HepG2 (cell line): ENCODE data around the gene LOC128125822.
A peak's percentile ranks its signal among the peaks of the same experiment; 100 is the strongest.

Source experiments
- CSRNP1 ChIP-seq: sonication (generic); formaldehyde crosslinking; IDR thresholded peaks from 2 replicates; pipeline ENCODE4 v1.8.1; 2023; ENCODE audit warnings: mild to moderate bottlenecking, missing genetic modification reagents
- CTCF ChIP-seq: sonication (generic); formaldehyde crosslinking; IDR thresholded peaks from 2 replicates; pipeline ENCODE4 v1.5.0; 2020; ENCODE audit warnings: mild to moderate bottlenecking, missing genetic modification reagents, moderate library complexity
- NFYB ChIP-seq: sonication (generic); formaldehyde crosslinking; IDR thresholded peaks from 2 replicates; pipeline ENCODE4 v1.4.0; 2020; ENCODE audit warnings: missing genetic modification reagents
- SRSF1 ChIP-seq: fragments of 200-400 bp; formaldehyde crosslinking; optimal IDR thresholded peaks from 2 replicates; pipeline ENCODE3; 2017; ENCODE audit warnings: mild to moderate bottlenecking, low read depth, low read length, moderate library complexity
- SRY ChIP-seq: sonication (generic); formaldehyde crosslinking; IDR thresholded peaks from 2 replicates; pipeline ENCODE4 v1.8.0; 2022; ENCODE audit warnings: mild to moderate bottlenecking, missing genetic modification reagents
- ZBED4 ChIP-seq: sonication (generic); formaldehyde crosslinking; IDR thresholded peaks from 2 replicates; pipeline ENCODE4 v1.4.0; 2020; ENCODE audit warnings: missing genetic modification reagents, borderline replicate concordance
- ZBTB46 ChIP-seq: sonication (generic); formaldehyde crosslinking; IDR thresholded peaks from 2 replicates; pipeline ENCODE4 v1.4.0; 2020; ENCODE audit warnings: mild to moderate bottlenecking, missing genetic modification reagents, borderline replicate concordance
- ZMAT5 ChIP-seq: sonication (generic); formaldehyde crosslinking; IDR thresholded peaks from 2 replicates; pipeline ENCODE4 v1.5.0; 2020; ENCODE audit warnings: mild to moderate bottlenecking, low read depth, missing genetic modification reagents, borderline replicate concordance
- ZNF564 ChIP-seq: sonication (generic); formaldehyde crosslinking; IDR thresholded peaks from 2 replicates; pipeline ENCODE4 v1.8.1; 2023; ENCODE audit warnings: mild to moderate bottlenecking, missing genetic modification reagents
- ZNF773 ChIP-seq: sonication (generic); formaldehyde crosslinking; IDR thresholded peaks from 2 replicates; pipeline ENCODE4 v1.4.0; 2020; ENCODE audit warnings: missing genetic modification reagents, borderline replicate concordance
- TF ChIP-seq, protein P1 (sequence below): sonication (generic); formaldehyde crosslinking; IDR thresholded peaks from 2 replicates; pipeline ENCODE4 v1.8.0; 2022; ENCODE audit warnings: mild to moderate bottlenecking, missing genetic modification reagents
- TF ChIP-seq, protein P2 (sequence below): sonication (generic); formaldehyde crosslinking; IDR thresholded peaks from 2 replicates; pipeline ENCODE4 v1.8.1; 2023; ENCODE audit warnings: missing genetic modification reagents, mild to moderate bottlenecking, borderline replicate concordance

LOC128125822 gene

GRCh38 chr6:63598049-63599036 lies 26.1 kb downstream of the LOC128125822 start (continued):
- TF ChIP-seq, protein P1, sequence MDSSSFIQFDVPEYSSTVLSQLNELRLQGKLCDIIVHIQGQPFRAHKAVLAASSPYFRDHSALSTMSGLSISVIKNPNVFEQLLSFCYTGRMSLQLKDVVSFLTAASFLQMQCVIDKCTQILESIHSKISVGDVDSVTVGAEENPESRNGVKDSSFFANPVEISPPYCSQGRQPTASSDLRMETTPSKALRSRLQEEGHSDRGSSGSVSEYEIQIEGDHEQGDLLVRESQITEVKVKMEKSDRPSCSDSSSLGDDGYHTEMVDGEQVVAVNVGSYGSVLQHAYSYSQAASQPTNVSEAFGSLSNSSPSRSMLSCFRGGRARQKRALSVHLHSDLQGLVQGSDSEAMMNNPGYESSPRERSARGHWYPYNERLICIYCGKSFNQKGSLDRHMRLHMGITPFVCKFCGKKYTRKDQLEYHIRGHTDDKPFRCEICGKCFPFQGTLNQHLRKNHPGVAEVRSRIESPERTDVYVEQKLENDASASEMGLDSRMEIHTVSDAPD (CRISPR knock-in tag): peak; percentile 58; the same call in 1 of the 2 replicates
- TF ChIP-seq ZNF564 (CRISPR knock-in tag) (no peak), ZBED4 (CRISPR knock-in tag) (no peak), SRSF1 (no peak), CTCF (peak; percentile 98), NFYB (CRISPR knock-in tag) (no peak), ZBTB46 (0 out of 2 replicates have a peak, but pooled peaks have one; percentile 25), SRY (CRISPR knock-in tag) (no peak), ZNF773 (CRISPR knock-in tag) (no peak), ZMAT5 (CRISPR knock-in tag) (no peak), CSRNP1 (CRISPR knock-in tag) (no peak; the same call in 1 of the 2 replicates)
- TF ChIP-seq, protein P2, sequence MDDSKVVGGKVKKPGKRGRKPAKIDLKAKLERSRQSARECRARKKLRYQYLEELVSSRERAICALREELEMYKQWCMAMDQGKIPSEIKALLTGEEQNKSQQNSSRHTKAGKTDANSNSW (CRISPR knock-in tag): 0 out of 2 replicates have a peak, but pooled peaks have one; percentile 54
